NCI-H82 treated with DMSO at 0.1 percent for 48 hours (cell line): Measurements from ENCODE around the gene AGRN.
"Not testable (repeated sequence)": the region's sequence is repeated elsewhere in the genome, so short reads cannot be mapped to it uniquely, and the experiment has no call there.

Experiments used
- DNase-seq: peaks from one replicate; lab custom pipeline; 2025; ENCODE audit not compliant: unreplicated experiment; lab: John Stamatoyannopoulos, UW

The AGRN gene

DNA sequence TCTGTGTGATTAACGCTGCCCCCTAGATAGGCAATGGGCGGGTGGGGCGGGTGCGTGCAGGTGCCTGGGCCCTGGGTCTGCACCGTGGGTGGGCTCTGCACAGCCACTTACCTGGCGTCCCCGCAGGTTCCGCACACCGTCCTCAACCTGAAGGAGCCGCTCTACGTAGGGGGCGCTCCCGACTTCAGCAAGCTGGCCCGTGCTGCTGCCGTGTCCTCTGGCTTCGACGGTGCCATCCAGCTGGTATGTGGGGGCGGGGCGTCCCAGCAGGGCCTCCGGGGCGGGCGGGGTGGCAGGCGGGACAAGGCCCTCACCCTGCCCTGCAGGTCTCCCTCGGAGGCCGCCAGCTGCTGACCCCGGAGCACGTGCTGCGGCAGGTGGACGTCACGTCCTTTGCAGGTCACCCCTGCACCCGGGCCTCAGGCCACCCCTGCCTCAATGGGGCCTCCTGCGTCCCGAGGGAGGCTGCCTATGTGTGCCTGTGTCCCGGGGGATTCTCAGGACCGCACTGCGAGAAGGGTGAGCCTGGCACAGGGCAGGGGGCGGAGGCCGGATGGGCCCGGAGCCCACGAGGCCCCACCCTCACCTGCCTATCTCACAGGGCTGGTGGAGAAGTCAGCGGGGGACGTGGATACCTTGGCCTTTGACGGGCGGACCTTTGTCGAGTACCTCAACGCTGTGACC is 31.3 kb downstream of the AGRN start:
- no peak for DNase-seq

- no peak for DNase-seq
Measured at GRCh38 chr1:1052003-1052840, 32.3 kb downstream of the AGRN start.

- no peak for DNase-seq
Measured at GRCh38 chr1:1053022-1053421, 33.1 kb downstream of the AGRN start.

GRCh38 chr1:1053682-1054081 is 33.8 kb downstream of the AGRN start:
- no peak for DNase-seq

DNA sequence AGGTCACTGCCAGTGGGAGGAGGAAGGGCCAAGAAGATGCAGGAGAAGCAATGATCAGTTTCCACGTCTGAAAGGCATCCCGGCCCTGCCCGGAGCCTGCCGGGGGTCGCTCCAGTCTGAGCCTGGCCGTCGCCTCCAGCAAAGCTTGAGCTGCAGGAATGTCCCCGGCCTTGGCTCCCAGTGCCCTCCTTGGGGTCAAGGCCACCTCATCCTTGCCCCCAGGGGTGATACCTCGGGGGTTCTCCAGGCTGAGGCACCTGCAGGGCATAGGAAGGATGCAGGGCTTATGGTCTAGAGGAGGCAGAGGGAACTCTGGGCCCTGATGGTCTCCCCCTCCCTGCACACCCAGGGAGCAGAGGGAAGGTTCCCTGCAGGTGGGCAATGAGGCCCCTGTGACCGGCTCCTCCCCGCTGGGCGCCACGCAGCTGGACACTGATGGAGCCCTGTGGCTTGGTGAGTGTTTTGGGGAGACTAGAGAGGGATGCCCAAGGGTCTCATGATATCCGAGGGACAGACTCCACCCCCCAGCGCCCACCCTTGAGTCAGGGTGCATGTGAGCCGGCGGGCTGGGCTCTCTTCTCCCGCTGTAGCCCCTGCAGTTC is 34.3 kb downstream of the AGRN start:
- no peak for DNase-seq

DNA sequence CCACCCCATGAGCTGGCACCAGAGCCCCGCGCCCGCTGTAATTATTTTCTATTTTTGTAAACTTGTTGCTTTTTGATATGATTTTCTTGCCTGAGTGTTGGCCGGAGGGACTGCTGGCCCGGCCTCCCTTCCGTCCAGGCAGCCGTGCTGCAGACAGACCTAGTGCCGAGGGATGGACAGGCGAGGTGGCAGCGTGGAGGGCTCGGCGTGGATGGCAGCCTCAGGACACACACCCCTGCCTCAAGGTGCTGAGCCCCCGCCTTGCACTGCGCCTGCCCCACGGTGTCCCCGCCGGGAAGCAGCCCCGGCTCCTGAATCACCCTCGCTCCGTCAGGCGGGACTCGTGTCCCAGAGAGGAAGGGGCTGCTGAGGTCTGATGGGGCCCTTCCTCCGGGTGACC is 35.1 kb downstream of the AGRN start:
- DNase-seq, result no peak

GRCh38 chr1:1055841-1056736 is 36.2 kb downstream of the AGRN start:
- DNase-seq, result no peak

DNA sequence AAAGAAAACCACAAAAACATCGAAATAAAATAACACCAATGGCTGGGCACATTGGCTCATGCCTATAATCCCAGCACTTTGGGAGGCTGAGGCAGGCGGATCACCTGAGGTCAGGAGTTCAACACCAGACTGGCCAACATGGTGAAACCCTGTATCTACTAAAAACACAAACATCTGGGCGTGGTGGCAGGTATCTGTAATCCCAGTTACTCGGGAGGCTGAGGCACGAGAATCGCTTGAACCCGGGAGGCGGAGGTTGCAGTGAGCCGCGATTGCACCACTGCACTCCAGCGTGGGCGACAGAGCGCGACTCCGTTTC is 37.8 kb downstream of the AGRN start:
- DNase-seq, result not testable (repeated sequence)

DNA sequence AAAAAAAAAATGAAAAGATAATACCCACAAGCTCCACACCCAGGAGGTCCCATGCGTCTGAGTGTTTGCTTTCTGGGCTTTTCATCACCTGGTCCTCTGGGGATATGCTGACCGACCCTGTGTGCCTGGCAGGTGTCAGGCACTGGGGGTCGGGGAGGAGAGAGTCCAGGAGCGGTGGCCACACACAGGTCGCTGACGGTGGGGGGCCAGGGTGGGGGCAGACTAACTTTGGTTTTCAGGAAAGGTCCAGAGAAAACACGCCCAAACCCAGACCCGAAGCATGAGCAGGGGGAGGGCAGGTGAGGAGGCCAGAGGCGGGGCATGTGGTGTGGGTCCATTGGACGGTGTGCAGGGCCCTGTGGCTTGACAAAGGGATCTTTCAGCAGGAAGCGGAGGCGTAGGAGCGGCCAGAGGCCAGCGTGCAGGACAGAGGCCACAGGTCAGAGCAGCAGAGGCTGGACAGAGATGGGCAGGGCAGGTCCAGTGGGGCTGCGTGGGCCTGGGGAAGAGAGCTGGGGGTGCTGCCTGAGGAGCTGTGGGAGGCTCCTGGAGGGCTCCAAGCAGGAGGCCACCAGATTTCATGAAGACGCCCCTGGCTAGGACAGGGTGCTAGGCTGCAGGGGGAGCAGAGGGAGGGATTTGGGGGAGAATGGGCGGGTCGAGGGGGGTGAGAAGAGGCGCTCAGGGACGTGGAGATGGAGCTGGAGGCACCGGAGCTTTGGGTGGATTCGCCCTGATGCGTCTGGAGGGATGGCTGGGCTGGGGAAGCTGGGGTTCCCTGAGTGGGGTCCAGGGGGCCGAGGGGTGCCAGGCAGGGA is 38.4 kb downstream of the AGRN start:
- DNase-seq, result no peak

DNA sequence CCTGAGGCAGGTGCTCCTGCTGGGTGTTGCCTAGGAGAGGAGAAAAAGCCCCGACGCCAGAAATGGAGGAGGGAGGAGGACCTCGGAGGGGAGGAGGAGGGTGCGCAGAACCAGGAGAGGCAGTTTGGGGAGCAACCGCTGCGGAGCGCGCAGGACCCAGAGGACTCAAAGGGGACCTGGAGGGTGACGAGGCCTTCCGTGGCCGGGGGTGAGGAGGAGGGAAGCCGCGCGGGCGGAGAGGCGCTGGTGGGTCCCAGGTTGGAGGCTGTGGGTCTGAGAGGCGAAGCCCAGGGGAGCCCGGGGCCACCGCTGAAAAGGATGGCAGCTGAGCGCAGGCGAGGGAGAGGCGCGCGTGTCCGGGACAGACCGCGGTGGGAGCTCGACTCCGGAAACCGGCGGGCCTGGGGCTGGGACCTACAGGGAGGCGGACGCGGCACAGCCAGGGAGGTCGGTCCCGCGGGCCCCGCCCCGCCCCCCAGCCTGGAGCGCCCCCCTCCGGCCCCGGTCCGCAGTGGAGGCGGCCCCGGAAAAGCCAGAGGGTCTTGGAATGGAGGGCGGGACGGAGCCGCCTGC is 39.1 kb downstream of the AGRN start:
- no peak for DNase-seq

DNA sequence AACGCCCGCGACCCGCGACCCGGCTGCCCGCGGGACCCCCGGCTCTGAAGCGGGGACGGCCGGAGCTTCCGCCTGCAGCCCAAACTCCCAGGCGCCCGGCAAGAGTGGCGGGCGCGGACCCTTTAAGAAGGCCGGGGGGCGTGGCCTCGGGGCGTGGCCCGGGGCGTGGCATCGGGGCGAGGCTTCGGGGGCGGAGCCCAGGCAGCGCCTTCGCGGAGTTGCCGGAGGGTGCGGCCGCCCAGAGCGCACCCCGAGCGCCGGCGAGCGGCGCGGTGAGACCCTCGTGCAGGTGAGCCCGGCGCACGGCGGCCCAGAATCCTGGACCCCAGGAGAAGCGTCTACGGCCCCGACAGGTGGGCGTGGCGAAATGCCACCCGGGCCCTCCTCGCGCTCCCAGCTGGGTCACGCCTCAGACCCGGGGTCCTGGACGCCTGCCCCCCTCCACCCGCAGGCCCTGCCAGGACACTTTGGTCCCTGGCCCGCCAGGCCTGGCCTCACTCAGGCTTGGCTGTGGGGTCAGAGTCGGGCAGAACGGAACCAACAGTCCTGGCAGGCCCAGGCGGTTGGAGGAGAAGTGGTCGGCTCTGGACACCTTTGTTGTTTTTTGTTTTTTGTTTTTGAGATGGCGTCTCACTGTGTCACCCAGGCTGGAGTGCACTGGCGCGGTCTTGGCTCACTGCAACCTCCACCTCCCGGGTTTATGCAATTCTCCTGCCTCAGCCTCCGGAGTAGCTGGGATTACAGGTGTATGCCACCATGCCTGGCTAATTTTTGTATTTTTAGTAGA is 39.8 kb downstream of the AGRN start:
- peak; percentile 39 for DNase-seq

DNA sequence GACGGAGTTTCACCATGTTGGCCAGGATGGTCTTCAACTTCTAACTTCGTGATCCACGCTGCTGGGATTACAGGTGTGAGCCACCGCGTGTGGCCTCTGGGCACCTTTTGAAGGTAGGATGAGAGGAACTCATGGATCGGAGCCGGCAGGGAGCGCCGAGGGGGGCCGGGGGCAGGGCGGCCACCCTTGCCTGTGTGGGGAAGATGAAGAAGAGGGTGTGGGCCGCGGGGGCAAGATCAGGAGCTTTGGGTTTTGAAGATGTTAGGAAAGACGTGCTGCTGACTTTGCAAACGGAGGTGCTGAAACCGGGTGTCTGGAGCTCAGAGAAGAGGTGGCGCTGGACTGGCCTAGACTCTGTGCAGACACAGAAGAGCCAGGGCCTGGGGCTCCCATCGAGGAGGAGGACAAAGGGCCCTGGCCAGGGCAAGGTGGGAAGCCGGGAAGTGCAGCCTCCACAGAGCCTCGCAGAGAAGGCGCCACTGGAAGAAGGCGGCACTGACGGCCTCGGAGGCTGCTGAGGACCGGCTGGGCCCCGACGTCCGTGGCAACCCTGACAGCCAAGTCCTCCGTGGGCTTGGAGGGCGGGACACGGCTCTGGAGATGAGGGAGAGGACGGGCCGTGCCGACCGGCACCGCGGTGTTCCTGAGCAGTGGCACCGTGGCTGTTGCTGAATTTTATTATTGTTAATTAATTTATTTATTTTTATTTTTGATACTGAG is 40.5 kb downstream of the AGRN start:
- no peak for DNase-seq

GRCh38 chr1:1061682-1062345 is 41.9 kb downstream of the AGRN start:
- no peak for DNase-seq

- DNase-seq, result no peak
Measured at GRCh38 chr1:1062348-1063163, 42.6 kb downstream of the AGRN start.

GRCh38 chr1:1063261-1063944 is 43.5 kb downstream of the AGRN start:
- no peak for DNase-seq

DNA sequence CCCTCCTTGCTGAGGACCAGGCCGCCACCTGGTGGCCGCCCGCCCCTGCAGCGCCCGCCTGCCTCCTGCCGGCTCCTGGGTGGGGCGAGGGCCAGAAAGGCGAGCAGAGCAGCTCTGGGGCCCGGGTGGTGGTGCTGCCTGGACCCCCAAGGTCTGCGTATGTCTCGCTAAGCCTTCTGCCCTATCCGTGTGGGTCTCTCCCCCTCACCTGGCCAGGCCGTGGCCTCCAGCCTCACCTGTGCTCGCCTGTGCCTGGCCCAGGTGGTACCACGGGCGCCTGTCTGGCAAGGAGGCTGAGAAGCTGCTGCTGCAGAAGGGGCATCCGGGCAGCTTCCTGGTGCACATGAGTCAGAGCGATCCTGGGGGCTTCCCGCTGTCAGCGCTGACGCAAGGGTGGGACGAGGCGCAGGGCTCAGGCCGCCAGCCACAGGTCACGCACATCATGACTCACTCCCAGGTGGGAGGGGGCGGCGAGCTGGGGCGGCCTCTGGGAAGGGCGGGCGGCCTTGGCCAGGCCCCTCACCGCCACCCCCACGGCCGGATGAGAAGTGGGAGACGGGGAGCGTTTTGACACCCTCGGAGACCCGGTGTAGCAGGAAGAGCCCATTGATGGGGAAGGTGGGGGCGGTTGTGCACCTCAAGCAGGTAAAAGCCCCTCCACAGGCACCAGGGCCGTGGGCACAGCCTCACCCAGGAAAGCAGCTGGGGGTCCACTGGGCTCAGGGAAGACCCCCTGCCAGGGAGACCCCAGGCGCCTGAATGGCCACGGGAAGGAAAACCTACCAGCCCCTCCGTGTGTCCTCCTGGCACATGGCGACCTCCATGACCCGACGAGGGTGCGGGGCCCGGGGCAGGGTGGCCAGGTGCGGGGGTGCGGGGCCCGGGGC is 44.3 kb downstream of the AGRN start:
- no peak for DNase-seq
